Spleen (tissue), 7 donors: ENCODE data around the gene ADCY6.
"Not testable (repeated sequence)": the region's sequence is repeated elsewhere in the genome, so short reads cannot be mapped to it uniquely, and the experiment has no call there.

Experiments
- CTCF ChIP-seq, 11 experiments: fragments of 200-600 bp in 7 of 11; fragments of 450-650 bp in 4 of 11; sonication (generic) in 4 of 11; IDR thresholded peaks in 8 of 11; conservative IDR thresholded peaks in 3 of 11; 1 replicate in 7 of 11; 2 replicates in 4 of 11; pipeline versions ENCODE4 v1.4.0 to v1.8.0; 2016 to 2021; ENCODE audit warnings: antibody characterized with exemption in 11 of 11, inconsistent platforms in 4 of 11, mild to moderate bottlenecking in 1 of 11
- POLR2A ChIP-seq, 3 donors: fragments of 450-650 bp; IDR thresholded peaks; one replicate each; pipeline ENCODE4 v1.5.1; 2017; ENCODE audit warnings: antibody characterized with exemption in 3 of 3, mild to moderate bottlenecking in 1 of 3
- POLR2AphosphoS5 ChIP-seq, 3 donors: sonication (generic); formaldehyde crosslinking; IDR thresholded peaks; one replicate each; pipeline ENCODE4 v1.5.1; 2017; ENCODE audit warnings: antibody characterized with exemption in 3 of 3
- donor health status: DM: no; HTN: no; CAD: no; lungs with moderate emphysema.
- donor health status: DM: no; HTN: no; CAD: no.
- donor health status: DM: no; HTN: no; CAD: no.

DNA sequence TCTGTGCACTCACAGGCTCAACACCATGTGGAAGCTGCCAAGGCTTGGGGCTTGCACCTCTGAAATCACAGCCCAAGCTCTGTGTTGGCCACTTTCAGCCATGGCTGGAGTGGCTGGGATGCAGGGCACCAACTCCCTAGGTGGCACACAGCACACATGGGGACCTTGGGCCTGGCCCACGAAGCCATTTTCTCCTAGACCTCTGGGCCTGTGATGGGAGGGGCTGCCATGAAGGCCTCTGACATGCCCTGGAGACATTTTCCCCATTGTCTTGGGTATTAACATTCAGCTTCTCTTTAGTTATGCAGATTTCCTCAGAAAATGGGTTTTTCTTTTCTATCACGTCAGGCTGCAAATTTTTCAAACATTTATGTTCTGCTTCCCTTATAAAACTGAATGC lies 68.7 kb downstream of the ADCY6 start:
- not testable (repeated sequence) for TF ChIP-seq CTCF (IDR thresholded peaks at IDR 0.05 in 8 of 11, conservative IDR thresholded peaks at IDR 0.05 in 3 of 11); POLR2AphosphoS5 (IDR thresholded peaks at IDR 0.05); POLR2A (IDR thresholded peaks at IDR 0.05)
